GM18868 (cell line): Measurements from ENCODE around the gene DOCK10.

Experiments
- ATAC-seq: cut with Tn5 transposase; IDR thresholded peaks from one replicate; pipeline ENCODE4 v1.9.1; 2021; ENCODE audit warnings: mild to moderate bottlenecking, moderate library complexity; ENCODE audit not compliant: unreplicated experiment

DOCK10 gene

DNA sequence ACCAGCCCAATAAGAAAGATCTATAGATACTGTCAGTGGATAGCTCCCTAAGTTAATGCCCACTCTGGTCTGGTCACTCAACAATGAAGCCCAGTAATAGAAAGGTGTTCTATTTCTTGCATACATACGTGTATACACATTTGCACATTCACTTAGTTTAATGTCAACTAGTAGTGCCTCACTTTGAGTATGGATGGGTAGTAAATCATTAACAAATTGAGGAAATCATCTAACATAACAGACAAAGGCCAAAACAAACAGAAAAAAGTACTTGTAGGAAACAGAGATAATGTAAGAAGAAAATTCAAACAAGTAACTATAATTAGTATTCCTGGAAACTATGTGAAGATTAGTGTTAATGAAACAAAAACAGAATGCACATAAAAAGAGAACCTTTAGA lies 312.8 kb downstream of the DOCK10 start:
- ATAC-seq = no peak

DNA sequence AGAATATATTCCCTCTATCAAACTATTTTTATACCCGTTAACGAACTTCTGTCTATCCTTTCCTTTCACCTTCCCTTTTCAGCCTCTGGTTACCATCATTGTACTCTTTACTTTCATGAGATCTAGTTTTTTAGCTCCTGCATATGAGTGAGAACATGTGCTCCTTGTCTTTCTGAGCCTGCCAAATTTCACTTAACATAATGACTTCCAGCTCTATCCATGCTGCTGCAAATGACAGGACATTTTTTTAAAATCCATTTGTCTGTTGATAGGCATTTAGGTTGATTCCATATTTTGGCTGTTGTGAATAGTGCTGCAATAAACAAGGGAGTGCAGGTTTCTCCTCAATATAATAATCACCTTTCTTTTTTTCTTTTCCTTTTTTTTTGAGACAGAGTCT lies 317.9 kb downstream of the DOCK10 start:
- no peak for ATAC-seq

DNA sequence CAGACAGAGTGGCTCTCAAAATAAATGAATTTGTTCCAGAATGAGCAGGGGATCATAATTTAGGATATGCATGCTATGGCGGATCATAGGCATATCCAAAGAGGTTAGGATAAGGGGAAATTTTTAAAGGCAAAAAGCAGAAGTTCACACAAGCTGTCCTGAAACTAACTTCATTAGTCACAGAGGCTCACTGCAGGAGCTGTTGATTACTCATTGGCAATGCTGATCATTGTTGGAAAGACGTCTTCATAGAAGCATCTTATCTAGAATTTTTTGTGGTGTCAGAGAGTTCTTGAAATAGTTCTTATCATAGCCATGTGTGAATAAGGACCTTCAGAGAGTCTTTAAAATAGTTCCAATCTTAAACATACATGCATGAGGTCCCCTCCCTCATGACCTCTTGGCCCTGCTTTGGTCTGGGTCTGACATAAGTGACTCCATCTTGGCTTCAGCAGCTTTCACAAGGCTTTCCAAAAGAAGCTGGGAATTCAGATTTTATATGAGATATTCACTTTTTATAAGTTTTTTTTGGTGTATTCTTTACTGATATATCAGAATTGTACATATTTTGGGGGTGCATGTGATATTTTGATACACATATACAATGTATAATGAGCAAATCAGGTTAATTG lies 318.6 kb downstream of the DOCK10 start:
- peak; percentile 81 for ATAC-seq

DNA sequence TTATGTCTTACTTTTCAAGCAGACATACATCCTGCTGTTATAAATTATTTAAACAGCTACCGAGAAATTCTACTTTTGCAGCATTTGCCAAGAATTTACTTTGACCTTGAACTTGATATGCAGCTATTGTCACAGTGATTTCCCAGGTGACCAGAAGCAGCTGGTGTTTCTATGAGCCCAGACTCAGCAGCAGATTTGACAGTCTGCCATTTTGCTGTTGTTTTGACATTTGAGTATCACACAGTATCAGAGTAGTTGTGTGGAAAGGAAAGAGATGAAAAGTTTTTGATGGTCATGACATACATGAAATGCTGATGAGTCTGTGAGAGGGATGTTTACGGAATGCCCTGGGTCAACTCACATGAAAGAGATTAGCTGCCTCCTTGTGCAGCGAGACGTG lies 319.5 kb downstream of the DOCK10 start:
- ATAC-seq = no peak

DNA sequence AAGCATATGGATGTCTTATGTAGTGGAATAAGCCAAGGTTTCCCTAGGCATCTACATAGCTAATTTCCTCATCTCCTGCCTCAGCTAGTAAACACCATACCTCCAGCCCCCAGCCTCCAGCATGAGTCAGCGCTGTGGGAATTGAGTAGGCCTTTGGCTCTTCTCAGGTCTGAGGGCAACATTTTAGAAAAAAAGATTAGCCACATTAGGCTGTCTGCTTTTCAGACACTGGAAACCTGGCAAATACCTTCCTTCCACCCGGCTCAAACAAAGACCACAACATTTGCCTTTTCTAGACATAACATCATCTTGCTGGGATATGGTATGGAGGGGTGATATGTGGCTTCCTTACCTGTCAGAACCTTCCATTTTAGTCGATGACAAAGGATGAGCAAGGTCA lies 320.0 kb downstream of the DOCK10 start:
- ATAC-seq = no peak

DNA sequence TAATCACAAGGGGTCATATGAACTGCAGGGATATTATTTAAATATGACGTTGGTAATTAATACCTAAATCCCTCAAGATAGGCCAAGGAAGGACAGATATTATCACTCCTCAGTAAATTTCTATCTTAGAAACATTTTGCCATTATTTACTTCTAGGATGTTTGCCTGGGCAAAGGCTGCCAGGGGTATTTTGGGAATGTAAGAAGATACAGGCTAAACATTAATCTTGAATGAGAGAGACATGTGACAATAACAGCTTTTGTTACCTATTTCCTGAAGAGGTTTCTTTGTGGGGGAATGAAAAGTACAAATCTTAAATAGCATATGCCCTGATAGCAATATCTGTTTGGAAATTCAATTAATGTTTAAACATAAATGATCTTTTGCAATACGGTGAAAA lies 325.3 kb downstream of the DOCK10 start:
- ATAC-seq = no peak

DNA sequence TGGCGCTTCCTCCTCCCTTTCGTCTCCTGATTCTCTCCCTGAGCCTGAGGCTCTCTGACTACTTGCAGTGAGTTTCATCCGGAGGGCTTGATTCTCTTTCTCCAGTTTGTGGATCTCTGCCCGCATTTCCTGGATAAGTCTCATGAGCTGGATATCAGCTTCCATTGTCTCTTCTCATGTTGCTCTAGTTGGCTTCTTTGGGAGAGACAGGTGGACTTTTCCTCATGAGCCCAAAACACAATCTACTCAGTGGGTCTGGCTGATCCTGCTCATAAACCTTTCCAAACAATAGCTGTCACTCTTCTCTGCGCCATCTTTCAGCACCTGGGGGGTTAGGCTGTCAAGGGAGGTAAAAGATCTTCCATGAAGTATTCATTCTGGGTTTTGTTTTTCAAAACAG lies 326.1 kb downstream of the DOCK10 start, which contains the start of gene CCDC195:
CCDC195 (minus strand) TSS at position 165 of the 400 bp plus-strand sequence; CDS start at position 165, 0 bp downstream.
- no peak for ATAC-seq
